EH (cell line): ENCODE measurements around the gene LORICRIN.

ENCODE experiments used
- DNase-seq: peaks from one replicate; pipeline ENCODE4 v3.0.0-alpha.2; 2015; ENCODE audit warnings: low read depth

Gene LORICRIN

DNA sequence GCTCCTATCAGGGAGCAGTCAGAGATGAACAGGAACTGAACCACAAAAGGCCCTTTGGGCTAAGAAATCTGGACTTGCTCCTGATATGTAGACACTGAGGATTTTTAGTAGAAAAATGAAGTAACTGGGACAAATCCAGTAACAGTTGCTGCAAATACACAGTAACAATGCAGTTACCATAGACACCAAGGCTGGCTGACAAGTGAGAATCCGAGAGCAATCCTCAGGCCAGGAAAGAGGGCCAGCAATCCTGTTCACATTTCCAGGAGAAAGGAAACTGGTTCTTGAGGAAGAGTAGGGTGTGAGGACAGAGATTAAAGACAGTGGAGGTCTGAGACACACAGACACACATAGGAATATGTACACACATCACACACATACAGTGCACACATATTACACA is 9.3 kb upstream of the LORICRIN start:
- no peak for DNase-seq

DNA sequence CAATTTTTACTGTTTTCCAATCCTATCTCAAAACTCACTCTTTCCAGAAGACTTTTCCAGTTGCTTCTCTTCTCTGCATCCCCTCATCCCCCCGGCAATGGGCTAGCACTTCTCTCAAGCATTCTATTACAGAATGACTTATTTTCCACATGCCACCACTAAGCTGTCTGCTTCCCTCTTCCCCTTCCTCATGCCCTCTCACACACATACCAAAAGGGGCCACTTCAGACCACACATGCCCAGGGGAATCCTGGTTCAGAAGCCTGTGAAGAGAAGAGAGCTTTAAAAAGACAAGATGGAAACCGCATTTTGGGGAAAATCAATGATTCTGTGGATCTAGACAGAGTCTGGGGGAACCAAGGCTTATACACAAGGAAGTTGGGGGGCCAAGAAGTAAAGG is 8.4 kb upstream of the LORICRIN start:
- DNase-seq: no peak

DNA sequence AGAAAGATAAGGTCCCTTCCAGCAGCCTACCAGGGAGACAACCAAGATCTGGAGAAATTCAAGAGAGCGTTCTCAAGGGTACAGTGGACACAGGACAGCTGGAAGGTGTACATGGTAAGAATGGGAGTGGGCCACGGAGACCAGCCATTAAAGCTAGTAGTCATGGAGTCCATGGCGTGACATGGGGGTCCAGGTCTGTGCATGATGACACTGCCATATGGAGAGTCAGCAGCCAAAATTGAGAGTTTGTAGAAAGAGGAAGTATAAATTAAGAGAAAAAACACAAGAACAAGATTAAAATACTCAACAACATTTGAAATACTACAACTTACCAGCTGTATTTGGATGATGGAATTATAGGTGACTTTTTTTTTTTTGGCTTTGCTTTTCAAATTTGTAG is 7.9 kb upstream of the LORICRIN start:
- no peak for DNase-seq

DNA sequence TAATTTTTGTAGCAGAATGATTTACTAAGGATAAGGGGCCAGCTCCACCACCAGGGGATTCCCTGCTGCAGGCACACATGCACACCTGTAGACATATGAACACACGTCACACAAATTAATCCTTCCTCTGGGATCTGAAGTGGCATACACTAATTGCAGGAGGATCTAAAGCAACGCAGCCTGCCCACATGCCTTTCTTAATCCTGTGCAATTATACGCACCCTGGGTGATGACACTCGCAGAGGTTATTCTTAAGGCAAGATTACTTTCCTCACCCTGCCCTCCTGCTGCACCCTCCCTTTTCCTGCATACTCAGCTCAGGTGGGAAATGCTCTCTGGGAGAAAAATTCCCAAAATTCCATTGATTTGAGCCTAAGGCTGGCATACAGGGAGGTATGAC is 7.5 kb upstream of the LORICRIN start:
- DNase-seq: no peak

DNA sequence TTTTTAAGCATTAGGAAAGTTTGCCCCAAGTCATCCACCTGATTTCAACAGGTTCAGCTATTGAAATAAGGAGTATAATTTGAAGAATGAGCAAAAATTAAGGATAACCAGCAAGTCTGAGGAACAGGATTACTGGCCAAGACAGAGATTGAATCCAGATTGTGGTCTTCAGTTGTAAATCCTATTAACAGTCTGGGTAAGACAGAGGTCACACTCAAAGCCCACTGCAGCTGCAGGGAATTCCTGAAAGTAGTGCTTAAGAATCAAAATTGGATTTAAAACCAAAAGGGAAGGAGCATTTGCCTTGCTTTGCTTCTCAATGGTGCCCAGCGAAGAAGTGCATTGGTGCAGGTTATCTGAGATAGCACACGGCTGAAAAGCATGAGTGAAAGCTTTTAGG is 6.4 kb upstream of the LORICRIN start:
- no peak for DNase-seq

DNA sequence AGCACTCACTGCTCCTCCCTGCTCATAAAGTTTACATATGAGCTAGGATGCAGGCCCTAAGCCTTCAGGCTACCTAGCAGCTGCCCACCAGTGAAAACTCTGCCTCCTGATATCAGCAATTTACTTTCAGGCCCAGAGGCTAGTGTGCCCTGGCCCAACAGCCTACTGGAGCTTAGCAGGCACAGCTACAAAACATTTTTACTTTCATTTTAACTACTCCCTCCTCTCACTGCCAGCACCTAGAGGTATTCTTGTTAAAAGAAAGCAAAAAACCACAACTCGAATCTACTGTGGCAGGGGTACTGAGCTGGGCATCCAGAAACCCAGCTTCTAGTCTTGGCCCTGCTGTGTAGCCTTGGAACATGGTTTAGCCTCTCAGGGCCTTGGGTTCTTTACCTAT is 5.8 kb upstream of the LORICRIN start:
- DNase-seq: no peak

DNA sequence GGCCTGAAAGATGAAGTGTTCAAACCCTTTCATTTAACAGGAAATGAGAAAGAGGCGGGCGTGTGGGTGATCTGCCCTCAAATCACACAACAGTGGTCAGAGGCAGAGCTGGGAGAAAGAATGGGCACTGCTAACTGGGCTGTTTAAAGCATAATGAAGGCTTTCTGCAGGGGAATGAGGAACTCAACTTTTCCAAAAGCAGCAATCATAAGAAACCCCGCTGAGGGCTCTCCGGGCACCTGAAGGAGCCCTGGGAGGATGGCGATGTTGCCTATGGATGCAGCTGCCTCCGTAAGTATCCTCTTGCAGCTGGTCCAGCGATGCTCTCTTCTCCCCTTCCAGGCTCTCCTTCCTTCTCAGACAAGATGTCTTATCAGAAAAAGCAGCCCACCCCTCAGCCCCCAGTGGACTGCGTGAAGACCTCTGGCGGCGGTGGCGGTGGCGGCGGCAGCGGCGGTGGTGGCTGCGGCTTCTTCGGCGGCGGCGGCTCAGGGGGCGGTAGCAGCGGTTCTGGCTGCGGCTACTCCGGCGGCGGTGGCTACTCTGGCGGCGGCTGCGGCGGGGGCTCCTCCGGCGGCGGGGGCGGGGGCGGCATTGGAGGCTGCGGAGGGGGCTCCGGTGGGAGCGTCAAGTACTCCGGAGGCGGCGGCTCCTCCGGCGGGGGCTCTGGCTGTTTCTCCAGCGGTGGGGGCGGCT is 1.2 kb downstream of the LORICRIN start:
- no peak for DNase-seq

DNA sequence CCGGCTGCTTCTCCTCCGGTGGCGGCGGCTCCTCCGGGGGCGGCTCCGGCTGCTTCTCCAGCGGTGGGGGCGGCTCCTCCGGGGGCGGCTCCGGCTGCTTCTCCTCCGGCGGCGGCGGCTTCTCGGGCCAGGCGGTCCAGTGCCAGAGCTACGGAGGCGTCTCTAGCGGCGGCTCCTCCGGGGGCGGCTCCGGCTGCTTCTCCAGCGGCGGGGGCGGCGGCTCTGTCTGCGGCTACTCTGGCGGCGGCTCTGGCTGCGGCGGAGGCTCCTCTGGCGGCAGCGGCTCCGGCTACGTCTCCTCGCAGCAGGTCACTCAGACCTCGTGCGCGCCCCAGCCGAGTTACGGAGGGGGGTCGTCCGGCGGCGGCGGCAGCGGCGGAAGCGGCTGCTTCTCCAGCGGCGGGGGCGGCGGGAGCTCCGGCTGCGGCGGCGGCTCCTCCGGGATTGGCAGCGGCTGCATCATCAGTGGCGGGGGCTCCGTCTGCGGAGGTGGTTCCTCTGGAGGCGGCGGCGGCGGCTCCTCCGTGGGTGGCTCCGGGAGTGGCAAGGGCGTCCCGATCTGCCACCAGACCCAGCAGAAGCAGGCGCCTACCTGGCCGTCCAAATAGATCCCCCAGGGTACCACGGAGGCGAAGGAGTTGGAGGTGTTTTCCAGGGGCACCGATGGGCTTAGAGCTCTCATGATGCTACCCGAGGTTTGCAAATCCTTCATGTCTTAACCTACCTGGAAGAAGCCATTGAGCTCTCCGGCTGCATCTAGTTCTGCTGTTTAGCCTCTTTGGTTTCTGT is 2.0 kb downstream of the LORICRIN start:
- DNase-seq: peak; percentile 18

DNA sequence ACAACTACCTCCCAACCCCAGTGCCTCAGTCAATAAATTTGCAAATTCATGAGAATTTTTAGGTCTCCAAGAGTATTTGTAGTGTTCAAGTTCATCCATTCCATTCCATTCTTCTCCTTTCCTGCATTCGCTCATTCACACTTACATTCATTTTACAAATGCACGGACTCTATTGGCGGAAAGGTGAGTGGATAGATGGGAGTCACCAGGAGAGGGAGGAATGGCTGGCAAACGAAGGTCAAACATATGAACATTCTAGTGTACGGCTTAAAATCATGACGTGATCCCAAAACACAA is 2.5 kb downstream of the LORICRIN start:
- no peak for DNase-seq

DNA sequence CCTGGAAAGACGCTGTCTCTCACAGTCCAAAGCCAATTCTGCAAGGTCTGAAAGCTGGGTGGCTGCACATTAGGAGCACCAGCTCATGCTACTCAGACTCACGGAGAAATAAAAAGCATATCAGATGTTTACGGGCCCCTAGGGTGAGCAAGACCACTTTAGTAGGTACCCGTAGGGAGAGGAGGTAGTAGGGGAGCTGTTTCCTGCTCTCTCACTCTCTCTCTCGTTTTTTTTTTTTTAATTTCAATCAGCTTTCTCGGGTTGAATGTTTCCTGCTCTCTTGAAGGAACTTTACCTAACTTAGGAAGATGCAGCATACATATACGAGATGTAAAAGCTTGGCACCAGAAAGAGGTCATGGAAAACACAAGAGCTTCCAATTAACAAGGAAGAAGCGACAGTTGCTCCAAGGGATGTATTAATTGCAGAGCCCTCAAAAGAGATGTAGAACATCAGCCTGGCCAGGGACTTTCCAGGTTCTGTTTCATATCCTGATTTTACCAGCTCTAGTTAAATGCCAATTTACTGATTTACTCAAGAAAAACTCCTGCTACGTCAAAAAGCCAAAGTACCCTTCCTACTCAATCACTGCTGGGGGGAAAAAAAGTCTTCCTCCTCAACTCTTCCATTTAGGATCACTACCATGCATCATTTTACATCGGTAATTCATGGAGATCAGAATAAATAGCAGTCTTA is 3.1 kb downstream of the LORICRIN start:
- DNase-seq: no peak

DNA sequence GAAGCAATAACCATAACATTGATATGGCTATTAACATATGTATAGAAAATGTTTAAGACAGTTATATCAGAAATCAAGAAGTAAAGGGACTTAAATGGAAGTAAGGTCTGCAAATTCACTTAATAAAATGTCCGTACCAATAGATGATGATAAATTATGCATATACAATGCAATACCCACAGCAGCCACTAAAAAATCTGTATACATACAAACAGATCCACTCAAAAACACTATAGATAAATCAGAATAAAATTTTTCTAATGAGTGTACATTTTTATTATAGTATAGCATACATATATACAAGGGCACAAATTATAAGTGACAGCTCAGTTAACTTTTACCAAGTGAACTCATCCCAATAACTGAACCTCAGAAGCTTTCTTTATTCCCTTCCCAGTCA is 6.0 kb downstream of the LORICRIN start:
- no peak for DNase-seq

DNA sequence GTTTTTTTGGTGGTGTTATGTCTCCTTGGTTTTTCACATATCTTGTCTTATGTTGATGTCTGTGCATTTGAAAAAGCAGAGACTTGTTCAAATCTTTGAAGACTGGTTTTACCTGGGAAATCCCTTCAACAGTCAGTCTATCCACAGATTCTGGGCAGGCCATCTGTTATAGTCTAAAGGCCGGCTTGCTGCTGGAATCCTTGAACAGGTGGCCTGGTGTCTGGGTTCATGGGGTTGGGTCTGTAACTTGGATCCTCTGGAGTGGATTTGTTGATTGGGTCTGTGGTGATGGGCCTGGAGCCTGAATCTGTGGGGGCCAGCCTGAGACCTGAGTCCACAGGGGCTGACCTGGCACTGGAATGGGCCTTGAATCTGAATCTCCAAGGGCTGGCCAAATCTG is 12.2 kb downstream of the LORICRIN start:
- no peak for DNase-seq

DNA sequence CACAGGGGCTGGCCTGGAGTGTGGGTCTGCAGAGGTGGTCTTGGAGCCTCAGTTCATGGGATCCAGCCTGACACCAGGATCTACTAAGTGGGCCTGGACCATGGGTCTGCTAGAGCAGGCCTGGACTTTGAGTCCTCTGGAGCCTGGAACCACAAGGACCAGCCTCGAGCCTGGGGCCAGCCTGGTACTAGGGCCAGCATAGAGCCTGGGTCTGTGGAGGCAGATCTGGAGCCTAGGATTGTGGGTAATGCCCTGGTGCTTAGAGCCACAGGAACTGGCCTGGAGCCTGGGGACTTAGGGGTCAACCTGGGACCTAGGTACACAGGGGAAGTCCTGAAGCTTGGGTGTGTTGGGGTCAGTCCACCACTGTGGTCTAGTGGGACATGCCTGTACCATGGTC is 12.7 kb downstream of the LORICRIN start:
- no peak for DNase-seq

DNA sequence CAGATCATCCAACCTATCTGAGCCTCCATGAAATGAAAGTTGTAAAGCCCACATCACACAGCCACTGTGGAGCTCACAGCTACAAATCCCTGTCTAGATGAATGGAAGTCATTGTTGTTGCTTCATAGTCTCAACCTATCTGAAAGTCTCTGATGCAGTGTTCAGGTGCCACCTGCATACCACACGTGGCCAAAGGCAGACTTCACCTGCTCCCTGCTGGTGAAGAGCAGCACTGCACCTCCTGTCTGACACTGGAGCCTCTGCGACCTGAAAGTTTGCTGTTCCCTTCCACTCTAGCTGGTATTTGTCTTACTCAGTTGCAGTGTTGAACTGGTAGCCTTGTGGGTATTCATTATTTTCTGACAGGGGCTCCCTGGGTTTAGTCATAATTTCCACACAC is 18.4 kb downstream of the LORICRIN start:
- DNase-seq: no peak

DNA sequence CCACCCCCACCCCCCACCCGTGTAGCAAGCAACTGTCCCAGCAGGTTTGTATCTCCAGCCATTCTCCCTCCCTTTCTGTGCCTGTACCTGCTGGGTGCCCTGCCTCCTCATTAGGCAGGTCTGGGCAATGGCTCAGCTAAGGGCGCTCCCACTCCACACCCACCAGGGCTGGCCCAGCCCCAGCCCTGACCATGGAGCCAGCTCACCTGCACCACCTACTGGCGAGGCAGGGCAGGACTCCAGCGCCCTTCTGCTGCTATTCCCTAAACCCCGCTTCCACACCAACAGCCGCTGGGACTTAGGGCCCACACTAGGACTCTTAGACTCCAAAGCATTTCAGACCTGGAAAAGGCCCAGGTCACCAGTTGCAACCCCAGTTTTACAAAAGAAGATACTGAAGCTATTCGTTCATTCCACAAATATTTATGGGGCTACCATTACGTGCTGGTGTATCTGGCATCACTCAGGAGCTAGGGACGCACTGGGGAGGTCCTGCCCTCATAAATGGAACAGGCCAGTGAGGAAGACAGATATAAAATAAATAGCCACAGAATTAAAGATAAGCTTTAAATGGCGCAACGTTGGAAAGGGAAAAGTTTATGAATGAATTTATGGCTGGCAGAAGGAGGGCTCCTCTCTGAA is 29.3 kb downstream of the LORICRIN start:
- peak; percentile 1 for DNase-seq

DNA sequence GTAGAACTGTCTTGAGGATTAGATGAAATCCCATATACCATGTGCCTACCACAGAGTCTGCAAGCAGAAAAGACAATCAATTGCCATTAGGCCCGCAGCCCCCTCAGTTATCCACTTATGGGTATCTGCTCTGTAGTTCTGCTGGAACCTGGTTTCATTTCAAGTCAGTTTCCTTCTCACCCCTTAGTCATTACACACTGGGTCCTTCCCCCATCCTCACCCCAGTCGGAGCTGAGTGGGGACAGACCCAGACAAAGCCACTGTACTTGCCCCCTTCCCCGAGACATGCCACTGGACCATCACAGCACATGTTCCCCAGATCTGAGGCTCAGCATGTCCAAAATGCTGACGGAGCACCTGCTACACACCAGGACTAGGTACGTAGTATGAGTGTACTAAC is 32.0 kb downstream of the LORICRIN start:
- no peak for DNase-seq

DNA sequence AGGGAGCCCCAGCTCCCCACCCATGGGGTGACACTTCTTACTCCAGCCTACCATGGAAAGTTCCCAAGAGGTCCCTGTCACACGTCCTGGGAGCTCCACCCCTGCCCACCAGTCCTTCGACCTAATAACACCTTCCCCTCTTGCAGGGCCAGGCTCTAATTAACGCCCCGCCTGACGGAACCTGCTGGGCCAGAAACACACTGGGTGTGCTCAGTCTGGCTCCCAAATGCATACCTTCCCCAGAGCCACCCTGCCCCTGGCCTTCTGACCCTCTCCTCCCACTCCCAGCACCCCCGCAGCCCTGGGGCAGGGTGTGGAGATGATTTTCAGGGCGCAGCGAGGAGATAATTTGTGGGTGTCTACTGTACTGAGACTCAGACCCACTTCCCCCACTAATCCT is 32.7 kb downstream of the LORICRIN start:
- no peak for DNase-seq

DNA sequence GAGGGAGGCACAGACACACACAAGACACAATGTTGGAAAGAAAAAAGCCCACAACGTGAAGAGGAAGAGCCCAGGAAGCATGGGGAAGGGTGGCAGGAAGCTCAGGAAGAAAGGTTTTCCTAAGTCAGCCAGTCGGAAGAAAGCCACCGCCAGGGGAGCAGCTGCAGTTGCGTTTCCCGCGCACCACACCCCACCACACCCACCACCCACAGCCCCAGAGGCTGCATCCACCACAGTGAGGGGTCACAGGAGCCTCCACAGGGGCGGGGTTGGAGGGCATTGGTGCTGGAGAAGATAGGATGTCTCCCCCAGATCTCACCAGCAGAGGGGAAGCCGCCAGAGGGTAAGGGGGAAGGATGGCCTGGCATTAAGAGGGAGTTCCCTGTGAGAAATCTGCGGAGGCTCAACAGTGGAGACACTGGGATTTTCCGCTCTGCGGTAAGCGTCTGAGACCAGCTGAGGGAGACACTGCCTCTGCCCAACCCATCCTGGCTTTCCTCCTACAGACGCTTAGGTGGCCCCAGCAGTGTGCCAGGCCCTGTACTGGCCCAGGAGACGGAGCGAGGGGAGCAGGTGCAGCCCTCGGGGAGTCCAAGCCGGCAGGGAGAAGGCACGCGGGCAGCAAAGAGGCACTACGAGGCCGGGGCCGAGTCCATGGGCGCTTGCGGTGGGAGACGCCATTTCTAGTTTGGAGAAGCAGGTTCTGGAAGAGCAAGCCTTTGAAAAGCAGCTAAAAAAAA is 33.4 kb downstream of the LORICRIN start:
- no peak for DNase-seq

DNA sequence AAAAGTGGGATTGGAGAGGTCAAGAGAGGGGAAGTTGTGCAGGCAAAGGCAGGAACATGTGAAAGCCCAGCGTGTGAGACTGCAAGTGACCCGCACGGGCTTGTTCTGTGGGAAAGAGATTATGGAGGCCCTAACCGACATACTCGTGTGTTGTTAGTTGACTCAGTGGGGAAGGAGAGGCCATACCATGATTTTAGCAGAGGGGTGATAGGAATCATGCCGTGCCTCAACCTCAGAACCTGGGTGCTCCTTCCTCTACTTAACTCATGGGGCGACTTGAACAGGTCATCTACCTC is 33.9 kb downstream of the LORICRIN start:
- no peak for DNase-seq

DNA sequence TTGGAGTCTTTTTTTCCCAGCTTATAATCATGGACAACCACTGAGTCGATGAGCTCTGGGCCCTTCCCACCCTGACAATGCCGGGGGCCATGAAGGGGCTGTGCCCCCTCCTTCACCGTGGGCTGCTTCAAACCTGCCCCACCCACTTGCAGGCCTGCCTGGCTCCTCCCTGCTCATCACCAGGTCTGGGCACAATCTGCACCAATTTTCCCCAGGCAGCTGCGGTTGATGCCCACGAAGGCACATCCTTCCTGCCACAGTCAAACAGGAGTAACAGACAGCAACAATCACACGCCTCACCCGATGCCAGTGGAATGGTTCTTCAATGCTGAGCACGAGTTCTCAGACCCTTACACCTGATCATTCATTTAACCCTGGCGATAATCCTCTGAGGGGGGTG is 34.4 kb downstream of the LORICRIN start:
- DNase-seq: no peak

DNA sequence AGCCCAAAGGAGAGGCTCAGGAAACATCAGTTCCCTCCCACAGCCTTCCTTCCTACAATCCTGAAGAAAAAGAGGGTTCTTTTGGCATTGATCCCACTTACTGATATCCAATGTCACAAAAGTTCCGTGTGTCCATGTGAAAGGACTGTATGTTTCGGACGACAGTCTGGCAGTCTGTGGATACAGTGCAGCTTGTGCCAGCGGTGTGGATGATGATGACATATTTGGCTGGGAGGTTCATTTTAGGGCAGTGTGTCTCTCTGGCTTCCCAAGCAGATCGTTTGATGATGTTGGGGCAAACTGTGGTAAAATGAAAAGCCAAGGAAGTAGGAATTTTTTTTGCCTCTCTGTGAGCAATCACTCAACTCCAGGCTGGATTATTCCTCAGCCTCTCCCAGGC is 42.8 kb downstream of the LORICRIN start:
- no peak for DNase-seq

DNA sequence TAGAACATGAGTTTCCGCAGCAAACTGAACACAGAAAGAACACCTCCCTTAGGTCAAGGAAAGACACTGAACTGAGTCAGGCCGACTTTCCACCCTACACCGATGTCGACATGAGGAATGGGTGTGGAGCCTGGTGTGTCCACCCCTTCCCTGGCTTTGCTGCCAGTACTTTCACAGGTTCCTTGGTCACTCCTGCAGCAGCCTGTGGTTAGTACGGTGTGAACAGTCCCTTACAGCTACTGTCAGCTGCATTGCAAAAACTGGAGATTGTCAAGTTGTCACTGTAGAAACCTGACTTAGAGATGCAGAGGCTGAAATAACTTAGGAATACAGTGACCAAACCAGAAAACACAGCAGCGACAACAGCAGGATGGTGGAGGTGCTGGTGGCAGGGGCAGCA is 46.2 kb downstream of the LORICRIN start:
- DNase-seq: no peak
